ENCODE results near the gene PPP2R5D.

The PPP2R5D gene

DNA sequence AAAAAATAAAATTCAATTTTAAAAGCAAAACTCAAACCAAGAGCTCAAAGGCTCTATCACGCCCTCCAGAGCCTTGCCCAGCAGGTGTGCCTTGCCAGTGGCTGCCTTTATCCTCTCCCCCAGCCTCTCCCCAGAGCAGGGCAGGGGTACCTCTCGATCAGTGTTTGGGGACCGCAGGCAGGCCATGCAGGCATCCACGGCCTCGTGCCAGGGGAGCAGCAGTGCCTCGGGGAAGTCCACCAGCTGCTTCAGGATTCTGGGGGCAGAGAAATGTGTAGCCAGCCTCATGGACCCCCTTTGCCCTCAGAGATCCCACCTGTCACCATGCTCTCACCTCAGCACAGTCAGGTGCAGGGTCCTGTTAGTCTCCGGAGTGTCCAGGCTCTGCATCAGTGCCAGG, 63.6 kb downstream of the PPP2R5D start:
- Histone ChIP-seq H3K9me2 (replicated peaks; ENCODE audit: insufficient read depth, low read length) (no peaks in the 10 kb centered on the region), H4K20me1 (ENCODE audit: insufficient read depth, low read length) (no peaks in the 10 kb centered on the region), H3K27ac (ENCODE audit: low read length) (no peak overlapping the region), H3F3A (ENCODE audit: insufficient read depth, low read length) (no peaks in the 10 kb centered on the region), H3K27me3 (replicated peaks; ENCODE audit: insufficient read depth, low read length) (no peaks in the 10 kb centered on the region), H3K79me2 (ENCODE audit: low read length) (peaks cover 11% of the 10 kb centered on the region), H3K9me3 (replicated peaks; ENCODE audit: insufficient read depth, low read length) (no peaks in the 10 kb centered on the region), H3K36me3 (replicated peaks; ENCODE audit: insufficient read depth, low read length) (no peaks in the 10 kb centered on the region), H3K4me1 (ENCODE audit: low read length) (0 out of 2 replicates have a peak, but pooled peaks cover 7% of the 10 kb centered on the region), H3K4me2 (ENCODE audit: low read depth, low read length) (no peak overlapping the region), H2AFZ (ENCODE audit: low read length) (no peak overlapping the region), H3K4me3 (ENCODE audit: low read length) (no peak overlapping the region), H3K9ac (ENCODE audit: low read length) (no peak overlapping the region)
- TF ChIP-seq, protein P1, sequence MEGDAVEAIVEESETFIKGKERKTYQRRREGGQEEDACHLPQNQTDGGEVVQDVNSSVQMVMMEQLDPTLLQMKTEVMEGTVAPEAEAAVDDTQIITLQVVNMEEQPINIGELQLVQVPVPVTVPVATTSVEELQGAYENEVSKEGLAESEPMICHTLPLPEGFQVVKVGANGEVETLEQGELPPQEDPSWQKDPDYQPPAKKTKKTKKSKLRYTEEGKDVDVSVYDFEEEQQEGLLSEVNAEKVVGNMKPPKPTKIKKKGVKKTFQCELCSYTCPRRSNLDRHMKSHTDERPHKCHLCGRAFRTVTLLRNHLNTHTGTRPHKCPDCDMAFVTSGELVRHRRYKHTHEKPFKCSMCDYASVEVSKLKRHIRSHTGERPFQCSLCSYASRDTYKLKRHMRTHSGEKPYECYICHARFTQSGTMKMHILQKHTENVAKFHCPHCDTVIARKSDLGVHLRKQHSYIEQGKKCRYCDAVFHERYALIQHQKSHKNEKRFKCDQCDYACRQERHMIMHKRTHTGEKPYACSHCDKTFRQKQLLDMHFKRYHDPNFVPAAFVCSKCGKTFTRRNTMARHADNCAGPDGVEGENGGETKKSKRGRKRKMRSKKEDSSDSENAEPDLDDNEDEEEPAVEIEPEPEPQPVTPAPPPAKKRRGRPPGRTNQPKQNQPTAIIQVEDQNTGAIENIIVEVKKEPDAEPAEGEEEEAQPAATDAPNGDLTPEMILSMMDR (IDR thresholded peaks at IDR 0.05; ENCODE audit: low read length) = no peak
- TF ChIP-seq EZH2phosphoT487 (IDR thresholded peaks at IDR 0.05; ENCODE audit: low read length) = no peak
- no peak for TF ChIP-seq EZH2 (optimal IDR thresholded peaks at IDR 0.05; ENCODE audit: low read depth, low read length)
- DNase-seq = no peak

DNA sequence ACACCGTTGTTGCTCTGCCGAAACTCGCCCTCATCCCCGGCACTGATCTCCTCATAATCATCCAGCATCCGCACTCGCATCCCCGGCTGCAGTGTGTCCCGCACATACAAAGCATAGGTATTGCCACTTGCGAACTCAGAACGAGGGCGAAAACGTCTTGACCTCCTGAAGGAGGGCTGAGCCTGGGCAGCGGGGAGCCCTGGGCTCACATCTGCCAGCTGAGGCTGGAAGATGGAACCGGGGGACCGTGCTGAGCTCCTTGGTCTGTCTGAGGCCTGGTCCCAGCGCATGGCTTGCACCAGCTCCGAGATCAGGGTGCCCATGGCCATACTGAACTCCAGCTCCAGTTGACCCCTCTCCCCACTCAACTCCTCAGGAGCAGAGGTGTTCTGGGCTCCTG, 66.6 kb downstream of the PPP2R5D start:
- Histone ChIP-seq H3K27ac (ENCODE audit: low read length) (no peak overlapping the region), H2AFZ (ENCODE audit: low read length) (no peak overlapping the region), H3K27me3 (replicated peaks; ENCODE audit: insufficient read depth, low read length) (no peaks in the 10 kb centered on the region), H3K36me3 (replicated peaks; ENCODE audit: insufficient read depth, low read length) (no peaks in the 10 kb centered on the region), H3K9ac (ENCODE audit: low read length) (no peak overlapping the region), H4K20me1 (ENCODE audit: insufficient read depth, low read length) (no peaks in the 10 kb centered on the region), H3K9me3 (replicated peaks; ENCODE audit: insufficient read depth, low read length) (no peaks in the 10 kb centered on the region), H3F3A (ENCODE audit: insufficient read depth, low read length) (peaks cover 4% of the 10 kb centered on the region; the same call in 1 of the 2 replicates), H3K79me2 (ENCODE audit: low read length) (peaks cover 16% of the 10 kb centered on the region), H3K9me2 (replicated peaks; ENCODE audit: insufficient read depth, low read length) (no peaks in the 10 kb centered on the region), H3K4me2 (ENCODE audit: low read depth, low read length) (no peak overlapping the region), H3K4me3 (ENCODE audit: low read length) (no peak overlapping the region), H3K4me1 (ENCODE audit: low read length) (0 out of 2 replicates have a peak, but pooled peaks cover 10% of the 10 kb centered on the region)
- DNase-seq = no peak
- TF ChIP-seq, protein P1 (IDR thresholded peaks at IDR 0.05; ENCODE audit: low read length) = no peak
- TF ChIP-seq EZH2phosphoT487 (IDR thresholded peaks at IDR 0.05; ENCODE audit: low read length) (no peak), EZH2 (optimal IDR thresholded peaks at IDR 0.05; ENCODE audit: low read depth, low read length) (no peak)

DNA sequence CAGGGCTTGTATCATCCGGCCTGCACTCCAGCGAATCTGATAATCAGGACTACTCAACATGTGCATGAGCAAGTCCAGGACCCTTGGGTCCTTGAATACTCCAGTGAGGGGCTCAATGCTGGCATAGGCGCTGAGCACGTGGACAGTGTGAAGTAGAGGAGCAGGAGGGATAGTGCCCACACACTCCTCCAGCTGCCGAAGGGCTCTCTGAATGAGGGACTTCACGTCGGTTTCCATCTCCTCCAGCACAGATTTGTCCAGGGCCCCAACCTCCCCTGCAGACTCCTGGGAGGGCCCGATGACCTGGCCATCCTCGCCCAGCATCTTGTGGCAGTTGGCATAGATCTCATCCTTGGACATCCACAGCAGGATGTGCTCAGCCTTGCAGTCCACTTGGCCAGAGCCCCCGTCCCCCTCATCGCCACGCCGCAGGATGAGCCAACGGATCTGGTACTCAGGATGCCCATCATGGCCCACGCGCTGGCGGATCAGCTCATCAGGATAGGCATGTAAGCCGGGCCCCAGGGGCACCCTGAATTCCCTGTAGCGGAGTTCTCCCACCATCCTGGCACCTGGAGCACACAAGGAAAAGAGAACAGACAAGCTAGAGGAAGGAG, 68.0 kb downstream of the PPP2R5D start:
- Histone ChIP-seq H3K4me2 (ENCODE audit: low read depth, low read length) (peak overlapping the region; percentile 85; the same call in 1 of the 2 replicates), H2AFZ (ENCODE audit: low read length) (no peak overlapping the region), H3K9me2 (replicated peaks; ENCODE audit: insufficient read depth, low read length) (no peaks in the 10 kb centered on the region), H3K27me3 (replicated peaks; ENCODE audit: insufficient read depth, low read length) (no peaks in the 10 kb centered on the region), H3K27ac (ENCODE audit: low read length) (no peak overlapping the region), H3K79me2 (ENCODE audit: low read length) (peaks cover 16% of the 10 kb centered on the region), H3K4me1 (ENCODE audit: low read length) (0 out of 2 replicates have a peak, but pooled peaks cover 10% of the 10 kb centered on the region), H3K9ac (ENCODE audit: low read length) (no peak overlapping the region), H3F3A (ENCODE audit: insufficient read depth, low read length) (peaks cover 4% of the 10 kb centered on the region; the same call in 1 of the 2 replicates), H3K36me3 (replicated peaks; ENCODE audit: insufficient read depth, low read length) (no peaks in the 10 kb centered on the region), H3K4me3 (ENCODE audit: low read length) (no peak overlapping the region; the same call in 1 of the 2 replicates), H4K20me1 (ENCODE audit: insufficient read depth, low read length) (no peaks in the 10 kb centered on the region), H3K9me3 (replicated peaks; ENCODE audit: insufficient read depth, low read length) (no peaks in the 10 kb centered on the region)
- DNase-seq = no peak
- TF ChIP-seq, protein P1 (IDR thresholded peaks at IDR 0.05; ENCODE audit: low read length) = no peak

Data from MM.1S (cell line).